Neural cell (in vitro differentiated cells): ENCODE measurements around the gene FLT3LG. TPM values are rescaled to one million over a fixed set of nuclear protein-coding genes. Genes with fewer than 3 reads are reported as not detected.

Experiments used
- H2AFZ ChIP-seq: fragments of 200-600, 300-800 bp; sonication (generic), shearing (Covaris generic); 2 replicates; pipeline ENCODE4 v1.6.0; 2014; ENCODE audit warnings: low read depth, mild to moderate bottlenecking, antibody characterized with exemption, low read length, moderate library complexity
- H3F3A ChIP-seq: fragments of 200-600 bp; shearing (Covaris generic); 2 replicates; pipeline ENCODE4 v1.6.1; 2016; ENCODE audit warnings: mild to moderate bottlenecking, moderate library complexity, mixed read lengths, antibody characterized with exemption, low read length; ENCODE audit not compliant: insufficient read depth, poor library complexity, severe bottlenecking
- H3K27ac ChIP-seq: fragments of 200-600, 300-800 bp; sonication (generic), shearing (Covaris generic); 2 replicates; pipeline ENCODE4 v1.5.1; 2014; ENCODE audit warnings: mild to moderate bottlenecking, low read length, moderate library complexity
- H3K27me3 ChIP-seq: fragments of 300-800, 200-600 bp; sonication (generic), shearing (Covaris generic); 2 replicates; pipeline ENCODE4 v1.6.0; 2014; ENCODE audit warnings: mild to moderate bottlenecking, low read depth, low read length, moderate library complexity; ENCODE audit not compliant: insufficient read depth
- H3K36me3 ChIP-seq: fragments of 300-800, 200-600 bp; sonication (generic), shearing (Covaris generic); 2 replicates; pipeline ENCODE4 v1.5.1; 2014; ENCODE audit warnings: mild to moderate bottlenecking, antibody characterized with exemption, low read length, moderate library complexity; ENCODE audit not compliant: insufficient read depth
- H3K4me2 ChIP-seq: fragments of 300-800, 200-600 bp; sonication (generic), shearing (Covaris generic); 2 replicates; pipeline ENCODE4 v1.6.0; 2014; ENCODE audit warnings: mild to moderate bottlenecking, low read length
- H3K4me3 ChIP-seq: fragments of 300-800, 200-600 bp; sonication (generic), shearing (Covaris generic); 2 replicates; pipeline ENCODE4 v1.5.1; 2014; ENCODE audit warnings: mild to moderate bottlenecking, low read length, moderate library complexity
- H3K79me2 ChIP-seq: fragments of 200-600 bp; shearing (Covaris generic); replicated peaks from 2 replicates; pipeline ENCODE4 v1.6.0; 2014; ENCODE audit warnings: mild to moderate bottlenecking, low read length, moderate library complexity; ENCODE audit not compliant: insufficient read depth
- H3K9ac ChIP-seq: fragments of 300-800, 200-600 bp; sonication (generic), shearing (Covaris generic); 2 replicates; pipeline ENCODE4 v1.6.1; 2016; ENCODE audit warnings: mild to moderate bottlenecking, low read length, mixed read lengths
- H3K9me2 ChIP-seq: fragments of 200-600 bp; shearing (Covaris generic); 2 replicates; pipeline ENCODE4 v1.6.1; 2016; ENCODE audit warnings: mild to moderate bottlenecking, low read length, mixed read lengths; ENCODE audit not compliant: insufficient read depth
- H3K9me3 ChIP-seq: fragments of 200-600, 300-800 bp; sonication (generic), shearing (Covaris generic); 2 replicates; pipeline ENCODE4 v1.6.1; 2016; ENCODE audit warnings: mild to moderate bottlenecking, mixed run types, low read length, moderate library complexity, mixed read lengths
- H4K20me1 ChIP-seq: fragments of 200-600 bp; shearing (Covaris generic); 2 replicates; pipeline ENCODE4 v1.6.1; 2016; ENCODE audit warnings: mild to moderate bottlenecking, mixed run types; ENCODE audit not compliant: insufficient read depth
- EP300 ChIP-seq: fragments of 450-650 bp; conservative IDR thresholded peaks from 2 replicates; pipeline ENCODE4 v1.6.1; 2014; ENCODE audit warnings: antibody characterized with exemption, mild to moderate bottlenecking, moderate library complexity; ENCODE audit not compliant: poor library complexity, severe bottlenecking
- EZH2 ChIP-seq: fragments of 200-600, 300-800 bp; shearing (Covaris generic), sonication (generic); IDR thresholded peaks from 2 replicates; pipeline ENCODE4 v1.6.1; 2014; ENCODE audit warnings: antibody characterized with exemption, low read length, borderline replicate concordance, mild to moderate bottlenecking; ENCODE audit not compliant: insufficient read depth, poor library complexity, severe bottlenecking
- MXI1 ChIP-seq: fragments of 450-650 bp; conservative IDR thresholded peaks from 2 replicates; pipeline ENCODE4 v1.6.1; 2014; ENCODE audit warnings: antibody characterized with exemption, mild to moderate bottlenecking; ENCODE audit not compliant: poor library complexity, severe bottlenecking
- POLR2AphosphoS5 ChIP-seq: IDR thresholded peaks from 2 replicates; pipeline ENCODE4 v1.6.1; 2012
- RAD21 ChIP-seq: fragments of 450-650 bp; conservative IDR thresholded peaks from 2 replicates; pipeline ENCODE4 v1.6.1; 2014; ENCODE audit warnings: antibody characterized with exemption, mild to moderate bottlenecking, moderate library complexity
- SMC3 ChIP-seq: fragments of 450-650 bp; conservative IDR thresholded peaks from 2 replicates; pipeline ENCODE4 v1.6.1; 2014; ENCODE audit warnings: antibody characterized with exemption, mild to moderate bottlenecking, moderate library complexity; ENCODE audit not compliant: poor library complexity
- TAF1 ChIP-seq: IDR thresholded peaks from 2 replicates; pipeline ENCODE4 v1.6.1; 2012; ENCODE audit warnings: low read depth
- polyA plus RNA-seq: library from polyadenylated mRNA; depleted of rRNA; stranded (reverse); fragments of >200 nt; gene quantifications from 2 replicates; pipeline ENCODE4 v1.2.3, GENCODE V29; 2014
- TF ChIP-seq, protein P1 (sequence below): IDR thresholded peaks from 2 replicates; pipeline ENCODE4 v1.6.1; 2012; ENCODE audit warnings: borderline replicate concordance
- TF ChIP-seq, protein P2 (sequence below): fragments of 450-650 bp; IDR thresholded peaks from 2 replicates; pipeline ENCODE4 v1.5.1; 2014; ENCODE audit warnings: antibody characterized with exemption, mild to moderate bottlenecking, moderate library complexity; ENCODE audit not compliant: poor library complexity, severe bottlenecking

The FLT3LG gene
- polyA plus RNA-seq, 1 donor from 2014 or later: not detected

GRCh38 chr19:49425922-49426592, 48.0 kb upstream of the FLT3LG start:
- Histone ChIP-seq H3K4me3 (no peak overlapping the region), H3K4me2 (no peak overlapping the region), H3K27me3 (peaks cover 73% of the 10 kb centered on the region), H2AFZ (no peak overlapping the region), H3K27ac (no peak overlapping the region), H3F3A (no peaks in the 10 kb centered on the region), H3K36me3 (no peaks in the 10 kb centered on the region), H3K79me2 (no peaks in the 10 kb centered on the region), H3K9me2 (no peaks in the 10 kb centered on the region), H3K9me3 (no peaks in the 10 kb centered on the region), H3K9ac (no peak overlapping the region), H4K20me1 (no peaks in the 10 kb centered on the region)
- no peak for TF ChIP-seq EZH2
- TF ChIP-seq, protein P1, sequence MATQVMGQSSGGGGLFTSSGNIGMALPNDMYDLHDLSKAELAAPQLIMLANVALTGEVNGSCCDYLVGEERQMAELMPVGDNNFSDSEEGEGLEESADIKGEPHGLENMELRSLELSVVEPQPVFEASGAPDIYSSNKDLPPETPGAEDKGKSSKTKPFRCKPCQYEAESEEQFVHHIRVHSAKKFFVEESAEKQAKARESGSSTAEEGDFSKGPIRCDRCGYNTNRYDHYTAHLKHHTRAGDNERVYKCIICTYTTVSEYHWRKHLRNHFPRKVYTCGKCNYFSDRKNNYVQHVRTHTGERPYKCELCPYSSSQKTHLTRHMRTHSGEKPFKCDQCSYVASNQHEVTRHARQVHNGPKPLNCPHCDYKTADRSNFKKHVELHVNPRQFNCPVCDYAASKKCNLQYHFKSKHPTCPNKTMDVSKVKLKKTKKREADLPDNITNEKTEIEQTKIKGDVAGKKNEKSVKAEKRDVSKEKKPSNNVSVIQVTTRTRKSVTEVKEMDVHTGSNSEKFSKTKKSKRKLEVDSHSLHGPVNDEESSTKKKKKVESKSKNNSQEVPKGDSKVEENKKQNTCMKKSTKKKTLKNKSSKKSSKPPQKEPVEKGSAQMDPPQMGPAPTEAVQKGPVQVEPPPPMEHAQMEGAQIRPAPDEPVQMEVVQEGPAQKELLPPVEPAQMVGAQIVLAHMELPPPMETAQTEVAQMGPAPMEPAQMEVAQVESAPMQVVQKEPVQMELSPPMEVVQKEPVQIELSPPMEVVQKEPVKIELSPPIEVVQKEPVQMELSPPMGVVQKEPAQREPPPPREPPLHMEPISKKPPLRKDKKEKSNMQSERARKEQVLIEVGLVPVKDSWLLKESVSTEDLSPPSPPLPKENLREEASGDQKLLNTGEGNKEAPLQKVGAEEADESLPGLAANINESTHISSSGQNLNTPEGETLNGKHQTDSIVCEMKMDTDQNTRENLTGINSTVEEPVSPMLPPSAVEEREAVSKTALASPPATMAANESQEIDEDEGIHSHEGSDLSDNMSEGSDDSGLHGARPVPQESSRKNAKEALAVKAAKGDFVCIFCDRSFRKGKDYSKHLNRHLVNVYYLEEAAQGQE: no peak
- TF ChIP-seq MXI1: no peak
- no peak for TF ChIP-seq RAD21
- no peak for TF ChIP-seq SMC3
- TF ChIP-seq, protein P2, sequence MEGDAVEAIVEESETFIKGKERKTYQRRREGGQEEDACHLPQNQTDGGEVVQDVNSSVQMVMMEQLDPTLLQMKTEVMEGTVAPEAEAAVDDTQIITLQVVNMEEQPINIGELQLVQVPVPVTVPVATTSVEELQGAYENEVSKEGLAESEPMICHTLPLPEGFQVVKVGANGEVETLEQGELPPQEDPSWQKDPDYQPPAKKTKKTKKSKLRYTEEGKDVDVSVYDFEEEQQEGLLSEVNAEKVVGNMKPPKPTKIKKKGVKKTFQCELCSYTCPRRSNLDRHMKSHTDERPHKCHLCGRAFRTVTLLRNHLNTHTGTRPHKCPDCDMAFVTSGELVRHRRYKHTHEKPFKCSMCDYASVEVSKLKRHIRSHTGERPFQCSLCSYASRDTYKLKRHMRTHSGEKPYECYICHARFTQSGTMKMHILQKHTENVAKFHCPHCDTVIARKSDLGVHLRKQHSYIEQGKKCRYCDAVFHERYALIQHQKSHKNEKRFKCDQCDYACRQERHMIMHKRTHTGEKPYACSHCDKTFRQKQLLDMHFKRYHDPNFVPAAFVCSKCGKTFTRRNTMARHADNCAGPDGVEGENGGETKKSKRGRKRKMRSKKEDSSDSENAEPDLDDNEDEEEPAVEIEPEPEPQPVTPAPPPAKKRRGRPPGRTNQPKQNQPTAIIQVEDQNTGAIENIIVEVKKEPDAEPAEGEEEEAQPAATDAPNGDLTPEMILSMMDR: no peak
- no peak for TF ChIP-seq EP300
- no peak for TF ChIP-seq TAF1
- no peak for TF ChIP-seq POLR2AphosphoS5

GRCh38 chr19:49427339-49427738, 46.7 kb upstream of the FLT3LG start:
- Histone ChIP-seq H3K27me3 (peaks cover 67% of the 10 kb centered on the region), H3K36me3 (no peaks in the 10 kb centered on the region), H3K9me2 (no peaks in the 10 kb centered on the region), H3K79me2 (no peaks in the 10 kb centered on the region), H3K4me3 (no peak overlapping the region), H3F3A (no peaks in the 10 kb centered on the region), H3K27ac (no peak overlapping the region), H3K4me2 (no peak overlapping the region), H2AFZ (no peak overlapping the region), H3K9ac (no peak overlapping the region), H3K9me3 (peaks cover 5% of the 10 kb centered on the region), H4K20me1 (no peaks in the 10 kb centered on the region)
- TF ChIP-seq POLR2AphosphoS5: no peak
- TF ChIP-seq MXI1: no peak
- TF ChIP-seq, protein P1: no peak
- TF ChIP-seq EP300: no peak
- no peak for TF ChIP-seq SMC3
- TF ChIP-seq TAF1: no peak
- no peak for TF ChIP-seq RAD21
- TF ChIP-seq, protein P2: no peak
- no peak for TF ChIP-seq EZH2
